Measurements from ENCODE around the gene RFT1. TPM values are rescaled to one million over a fixed set of nuclear protein-coding genes. Genes with fewer than 3 reads are reported as not detected.

The RFT1 gene
- total and polyA plus RNA-seq, 2 donors (not counting 1 experiment from before 2014, with no cell fraction given): 9.7 to 20.5 TPM

- H3K36me3 ChIP-seq (ENCODE audit: control insufficient read depth, insufficient read depth, low read length): peaks cover 9% of the 10 kb centered on the region
- no peaks in the 10 kb centered on the region for H3K79me2 ChIP-seq (ENCODE audit: control insufficient read depth, insufficient read depth, low read length)
- no peak for DNase-seq (ENCODE audit: low read depth in 2 of 2)
These were observed 27.6 kb downstream of the RFT1 start for GRCh38 chr3:53102601-53103147.

GRCh38 chr3:53101956-53102355 lies 28.3 kb downstream of the RFT1 start:
- no peak overlapping the region for H2AFZ ChIP-seq (ENCODE audit: low read length)
- H3K27me3 ChIP-seq (ENCODE audit: control insufficient read depth, insufficient read depth, low read length): no peaks in the 10 kb centered on the region
- no peak overlapping the region for H3K9ac ChIP-seq (ENCODE audit: insufficient read depth, low read length)
- H3K4me1 ChIP-seq (ENCODE audit: control insufficient read depth, extremely low read depth, insufficient read depth, low read length): no peaks in the 10 kb centered on the region
- H3K27ac ChIP-seq (ENCODE audit: insufficient read depth, low read length): no peak overlapping the region
- no peaks in the 10 kb centered on the region for H4K20me1 ChIP-seq (ENCODE audit: control insufficient read depth, extremely low read depth, insufficient read depth, low read length)
- TF ChIP-seq, protein P1, sequence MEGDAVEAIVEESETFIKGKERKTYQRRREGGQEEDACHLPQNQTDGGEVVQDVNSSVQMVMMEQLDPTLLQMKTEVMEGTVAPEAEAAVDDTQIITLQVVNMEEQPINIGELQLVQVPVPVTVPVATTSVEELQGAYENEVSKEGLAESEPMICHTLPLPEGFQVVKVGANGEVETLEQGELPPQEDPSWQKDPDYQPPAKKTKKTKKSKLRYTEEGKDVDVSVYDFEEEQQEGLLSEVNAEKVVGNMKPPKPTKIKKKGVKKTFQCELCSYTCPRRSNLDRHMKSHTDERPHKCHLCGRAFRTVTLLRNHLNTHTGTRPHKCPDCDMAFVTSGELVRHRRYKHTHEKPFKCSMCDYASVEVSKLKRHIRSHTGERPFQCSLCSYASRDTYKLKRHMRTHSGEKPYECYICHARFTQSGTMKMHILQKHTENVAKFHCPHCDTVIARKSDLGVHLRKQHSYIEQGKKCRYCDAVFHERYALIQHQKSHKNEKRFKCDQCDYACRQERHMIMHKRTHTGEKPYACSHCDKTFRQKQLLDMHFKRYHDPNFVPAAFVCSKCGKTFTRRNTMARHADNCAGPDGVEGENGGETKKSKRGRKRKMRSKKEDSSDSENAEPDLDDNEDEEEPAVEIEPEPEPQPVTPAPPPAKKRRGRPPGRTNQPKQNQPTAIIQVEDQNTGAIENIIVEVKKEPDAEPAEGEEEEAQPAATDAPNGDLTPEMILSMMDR (conservative IDR thresholded peaks at IDR 0.05 in 1 of 2, IDR thresholded peaks at IDR 0.05 in 1 of 2; ENCODE audit: low read depth in 1 of 2, low read length in 2 of 2): no peak
- DNase-seq (ENCODE audit: low read depth in 2 of 2): no peak
- no peak overlapping the region for H3K4me3 ChIP-seq (replicated peaks in 1 of 4; ENCODE audit: control extremely low read depth in 1 of 4, insufficient read depth in 1 of 4, low read depth in 3 of 4, low read length in 4 of 4)
- H3K36me3 ChIP-seq (ENCODE audit: control insufficient read depth, insufficient read depth, low read length): peaks cover 9% of the 10 kb centered on the region
- H3K9me3 ChIP-seq (ENCODE audit: control insufficient read depth, insufficient read depth, low read depth, low read length): no peaks in the 10 kb centered on the region
- H3K4me2 ChIP-seq (ENCODE audit: extremely low read depth, insufficient read depth, low read length): no peak overlapping the region
- H3K79me2 ChIP-seq (ENCODE audit: control insufficient read depth, insufficient read depth, low read length): no peaks in the 10 kb centered on the region

More at GRCh38 chr3:53102601-53103147, 27.6 kb downstream of the RFT1 start:
- no peaks in the 10 kb centered on the region for H3K9me3 ChIP-seq (ENCODE audit: control insufficient read depth, insufficient read depth, low read depth, low read length)
- H4K20me1 ChIP-seq (ENCODE audit: control insufficient read depth, extremely low read depth, insufficient read depth, low read length): no peaks in the 10 kb centered on the region
- H3K4me2 ChIP-seq (ENCODE audit: extremely low read depth, insufficient read depth, low read length): no peak overlapping the region
- no peak overlapping the region for H3K27ac ChIP-seq (ENCODE audit: insufficient read depth, low read length)
- no peaks in the 10 kb centered on the region for H3K27me3 ChIP-seq (ENCODE audit: control insufficient read depth, insufficient read depth, low read length)
- H3K9ac ChIP-seq (ENCODE audit: insufficient read depth, low read length): no peak overlapping the region
- no peak overlapping the region for H2AFZ ChIP-seq (ENCODE audit: low read length)
- H3K4me1 ChIP-seq (ENCODE audit: control insufficient read depth, extremely low read depth, insufficient read depth, low read length): no peaks in the 10 kb centered on the region
- TF ChIP-seq, protein P1 (conservative IDR thresholded peaks at IDR 0.05 in 1 of 2, IDR thresholded peaks at IDR 0.05 in 1 of 2; ENCODE audit: low read depth in 1 of 2, low read length in 2 of 2): no peak
- TF ChIP-seq EZH2 (IDR thresholded peaks at IDR 0.05; ENCODE audit: low read length, missing control alignments): no peak
- no peak overlapping the region for H3K4me3 ChIP-seq (replicated peaks in 1 of 4; ENCODE audit: control extremely low read depth in 1 of 4, insufficient read depth in 1 of 4, low read depth in 3 of 4, low read length in 4 of 4)

DNA sequence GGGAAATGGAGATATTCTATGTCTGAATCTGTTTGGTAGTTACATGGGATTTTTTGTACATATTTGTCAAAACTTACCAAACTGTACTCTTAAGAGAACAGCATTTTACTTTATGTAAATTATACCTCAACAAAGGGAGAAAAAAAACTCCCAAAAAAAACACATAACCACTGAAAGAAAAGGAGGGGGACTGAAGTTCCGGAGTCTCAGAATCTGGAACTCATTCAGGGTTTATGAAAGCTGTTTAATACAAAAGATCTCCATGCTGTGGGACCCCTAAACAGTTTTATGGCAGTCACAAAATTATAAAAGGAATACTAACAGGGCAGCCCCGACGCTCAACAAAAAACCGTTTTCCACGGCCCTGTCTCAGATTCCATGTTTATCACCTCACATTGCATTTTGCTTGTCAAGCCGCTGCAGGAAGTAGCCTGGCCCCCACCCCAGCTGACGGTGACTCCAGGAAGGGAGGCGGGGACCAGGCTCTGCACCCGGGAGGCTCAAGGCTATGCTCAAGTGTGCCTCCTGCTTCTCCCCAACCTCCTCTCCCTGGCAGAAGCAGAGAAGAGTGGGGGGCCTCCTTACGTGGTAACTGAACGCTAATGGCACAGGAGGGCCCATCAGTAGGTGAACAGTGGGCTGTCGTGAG lies 29.3 kb downstream of the RFT1 start:
- H3K27ac ChIP-seq (ENCODE audit: insufficient read depth, low read length): no peak overlapping the region
- no peak overlapping the region for H2AFZ ChIP-seq (ENCODE audit: low read length)
- H3K79me2 ChIP-seq (ENCODE audit: control insufficient read depth, insufficient read depth, low read length): no peaks in the 10 kb centered on the region
- TF ChIP-seq, protein P1 (conservative IDR thresholded peaks at IDR 0.05 in 1 of 2, IDR thresholded peaks at IDR 0.05 in 1 of 2; ENCODE audit: low read depth in 1 of 2, low read length in 2 of 2): no peak
- no peak for TF ChIP-seq EZH2 (IDR thresholded peaks at IDR 0.05; ENCODE audit: low read length, missing control alignments)
- no peaks in the 10 kb centered on the region for H3K9me3 ChIP-seq (ENCODE audit: control insufficient read depth, insufficient read depth, low read depth, low read length)
- H3K27me3 ChIP-seq (ENCODE audit: control insufficient read depth, insufficient read depth, low read length): no peaks in the 10 kb centered on the region
- DNase-seq (ENCODE audit: low read depth in 2 of 2): no peak
- no peaks in the 10 kb centered on the region for H4K20me1 ChIP-seq (ENCODE audit: control insufficient read depth, extremely low read depth, insufficient read depth, low read length)
- no peak overlapping the region for H3K9ac ChIP-seq (ENCODE audit: insufficient read depth, low read length)
- H3K36me3 ChIP-seq (ENCODE audit: control insufficient read depth, insufficient read depth, low read length): peaks cover 9% of the 10 kb centered on the region
- no peaks in the 10 kb centered on the region for H3K4me1 ChIP-seq (ENCODE audit: control insufficient read depth, extremely low read depth, insufficient read depth, low read length)
- H3K4me3 ChIP-seq (replicated peaks in 1 of 4; ENCODE audit: control extremely low read depth in 1 of 4, insufficient read depth in 1 of 4, low read depth in 3 of 4, low read length in 4 of 4): no peak overlapping the region
- H3K4me2 ChIP-seq (ENCODE audit: extremely low read depth, insufficient read depth, low read length): no peak overlapping the region

Measured in fibroblast of lung (primary cell).